SIG-M5 treated with dmso at 0.1 percent for 504 hours (cell line): Measurements from ENCODE around the gene TMCO5A.

Source experiments
- DNase-seq: peaks from one replicate; lab custom pipeline; 2025; ENCODE audit not compliant: unreplicated experiment; lab: John Stamatoyannopoulos, UW

TMCO5A gene

DNA sequence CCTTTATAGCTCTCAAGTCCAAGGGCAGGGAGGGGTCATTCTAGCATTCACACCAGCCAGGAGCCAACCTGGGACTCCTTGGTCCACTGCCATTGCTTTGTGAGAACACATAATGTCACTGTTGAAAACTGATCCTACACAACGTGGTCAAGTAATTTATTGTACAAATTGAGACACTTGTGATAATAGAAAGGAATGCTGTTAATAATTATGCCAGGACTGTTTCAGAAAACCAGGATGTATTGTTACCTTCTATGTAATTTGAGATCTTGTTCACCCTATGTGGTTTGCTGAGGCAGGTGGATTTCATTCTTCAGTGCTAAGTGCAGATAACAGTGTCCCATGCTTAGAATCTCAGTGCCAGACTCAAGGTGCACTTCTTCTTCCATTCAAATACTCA, 33.3 kb downstream of the TMCO5A start:
- no peak for DNase-seq

- DNase-seq: no peak
Observed at GRCh38 chr15:37973856-37974255, 39.4 kb downstream of the TMCO5A start.

DNA sequence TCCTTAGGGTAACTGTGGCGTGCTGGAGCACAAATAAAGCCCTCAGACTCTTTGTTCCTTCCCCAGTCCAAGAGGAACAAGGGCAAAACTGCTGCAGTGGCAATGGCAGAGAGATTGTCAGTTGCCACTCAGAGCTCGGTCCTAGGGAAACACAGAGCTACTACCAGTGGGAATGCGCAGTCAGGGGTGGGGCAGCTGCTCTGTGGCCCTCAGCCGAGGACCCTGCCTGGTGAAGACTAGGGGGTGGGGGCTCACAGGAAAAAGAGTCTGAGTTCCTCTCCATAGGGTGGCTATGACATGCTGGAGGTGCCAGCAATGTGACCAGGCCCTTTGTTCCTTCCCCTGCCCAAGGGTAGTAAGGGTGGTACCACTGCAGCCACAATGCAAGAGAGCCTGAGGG, 43.8 kb downstream of the TMCO5A start:
- no peak for DNase-seq

DNA sequence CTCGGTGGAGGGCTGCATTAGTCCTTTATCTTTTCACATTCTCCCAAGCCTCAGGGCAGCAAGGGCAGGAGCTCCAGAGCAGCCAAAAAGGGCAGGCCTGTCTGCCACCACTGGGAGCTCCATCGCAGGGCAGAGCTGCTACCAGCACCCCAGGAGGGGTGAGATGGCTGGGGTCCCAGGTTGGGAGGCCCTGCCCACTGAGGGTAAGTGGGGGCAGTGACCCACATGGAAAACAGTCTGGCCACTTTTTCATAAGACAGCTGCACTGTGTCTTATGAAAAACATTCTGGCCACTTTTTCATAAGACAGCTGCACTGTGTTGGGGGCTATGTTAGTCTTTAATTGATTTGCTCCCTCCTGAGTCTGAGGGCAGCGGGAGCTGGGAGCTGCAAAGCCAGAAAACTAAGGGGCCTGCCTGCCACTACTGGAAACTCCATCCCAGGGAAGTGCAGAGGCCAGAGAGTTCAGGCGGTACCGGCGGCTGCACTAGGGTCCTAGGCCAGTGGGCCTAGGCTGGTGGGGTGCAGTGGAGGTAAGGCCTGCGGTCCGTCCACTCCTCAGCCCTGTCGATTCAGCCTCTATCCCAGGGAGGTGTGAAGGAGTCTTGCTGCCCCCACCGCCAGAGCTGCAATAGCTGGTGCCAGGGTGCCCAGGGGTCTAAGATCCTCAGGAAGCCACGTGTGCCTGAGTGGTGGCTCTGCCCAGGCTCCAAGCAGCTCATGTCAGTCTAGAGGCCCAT, 45.4 kb downstream of the TMCO5A start:
- DNase-seq: no peak

DNA sequence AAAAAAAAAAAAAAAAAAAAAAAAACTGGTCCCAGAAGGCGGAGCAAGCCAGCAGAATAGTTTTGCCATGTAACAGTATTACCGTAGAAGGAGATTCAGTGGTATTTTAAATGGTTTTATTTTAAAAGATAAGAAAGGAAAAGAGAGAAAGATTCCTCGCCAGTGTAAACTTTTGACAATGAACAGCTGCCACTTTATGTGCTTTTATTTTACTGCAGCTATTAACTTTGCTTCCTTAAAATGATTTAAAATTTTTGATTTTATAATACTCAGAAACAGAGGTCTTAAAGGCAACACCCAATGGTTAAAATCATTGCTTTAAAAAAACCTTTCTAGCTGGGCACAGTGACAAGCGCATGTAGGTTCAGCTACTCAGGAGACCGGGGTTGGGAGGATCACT, 46.8 kb downstream of the TMCO5A start:
- no peak for DNase-seq

DNA sequence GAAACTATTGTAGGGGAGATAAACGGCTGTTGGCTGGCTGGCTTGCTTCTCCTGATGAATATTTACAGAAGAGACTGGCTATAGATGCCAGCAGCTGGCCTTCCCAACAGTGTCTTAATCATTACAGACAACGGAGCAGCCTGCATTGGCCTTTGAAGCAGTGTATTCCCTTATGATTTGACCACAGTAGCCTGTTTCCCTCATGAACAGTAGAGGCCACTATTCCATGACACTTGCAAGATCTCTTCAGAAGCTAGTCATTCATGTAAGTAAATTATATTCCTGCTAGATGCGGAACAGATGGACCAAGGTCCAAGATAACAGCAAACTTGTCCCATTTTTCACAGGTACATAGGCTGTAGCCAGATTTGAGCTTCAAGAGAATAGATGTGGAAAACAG, 47.3 kb downstream of the TMCO5A start:
- peak; percentile 24 for DNase-seq

GRCh38 chr15:37984368-37984767, 49.9 kb downstream of the TMCO5A start:
- no peak for DNase-seq

- DNase-seq: peak; percentile 35
Observed at GRCh38 chr15:37995461-37996347, 61.3 kb downstream of the TMCO5A start.
